Trophoblast cell (in vitro differentiated cells and primary cell): ENCODE measurements around the gene DGKD.
A peak's percentile ranks its signal among the peaks of the same experiment; 100 is the strongest.

Experiments
- DNase-seq, 2 donors: peaks; one replicate each; pipeline ENCODE4 v3.0.0-alpha.2; 2016
- H2AFZ ChIP-seq: 2 replicates; pipeline ENCODE4 v1.6.1; 2013; ENCODE audit warnings: low read length, moderate library complexity, mild to moderate bottlenecking; ENCODE audit not compliant: insufficient read depth, poor library complexity
- H2AK5ac ChIP-seq: 2 replicates; pipeline ENCODE4 v1.6.1; 2013; ENCODE audit warnings: mild to moderate bottlenecking, low read length
- H2BK120ac ChIP-seq: 2 replicates; pipeline ENCODE4 v1.6.1; 2013; ENCODE audit warnings: low read length, mild to moderate bottlenecking, moderate library complexity; ENCODE audit not compliant: insufficient read depth, poor library complexity
- H2BK12ac ChIP-seq: 2 replicates; pipeline ENCODE4 v1.6.1; 2013; ENCODE audit warnings: mild to moderate bottlenecking, low read length, moderate library complexity
- H2BK5ac ChIP-seq: 2 replicates; pipeline ENCODE4 v1.6.1; 2013; ENCODE audit warnings: low read length, low read depth, moderate library complexity, mild to moderate bottlenecking; ENCODE audit not compliant: poor library complexity
- H3K14ac ChIP-seq: 2 replicates; pipeline ENCODE4 v1.6.1; 2013; ENCODE audit warnings: mild to moderate bottlenecking, low read length
- H3K18ac ChIP-seq: 2 replicates; pipeline ENCODE4 v1.6.1; 2013; ENCODE audit warnings: mild to moderate bottlenecking, low read length
- H3K23ac ChIP-seq: 2 replicates; pipeline ENCODE4 v1.6.1; 2013; ENCODE audit warnings: low read length
- H3K27ac ChIP-seq: 2 replicates; pipeline ENCODE4 v1.5.1; 2013; ENCODE audit warnings: low read depth, mild to moderate bottlenecking, inconsistent platforms, low read length, moderate library complexity
- H3K27me3 ChIP-seq: 2 replicates; pipeline ENCODE4 v1.6.1; 2013; ENCODE audit warnings: inconsistent platforms, mild to moderate bottlenecking, low read length, moderate library complexity; ENCODE audit not compliant: insufficient read depth
- H3K36me3 ChIP-seq, 2 experiments: 1 replicate in 1 of 2; 2 replicates in 1 of 2; pipeline ENCODE4 v1.6.1; 2013; ENCODE audit warnings: low read length in 2 of 2, mild to moderate bottlenecking in 2 of 2, moderate library complexity in 1 of 2; ENCODE audit not compliant: insufficient read depth in 2 of 2, control insufficient read depth in 1 of 2
- H3K4ac ChIP-seq: 2 replicates; pipeline ENCODE4 v1.6.1; 2013; ENCODE audit warnings: low read depth, mild to moderate bottlenecking, low read length, moderate library complexity
- H3K4me1 ChIP-seq, 2 experiments: 1 replicate in 1 of 2; 2 replicates in 1 of 2; pipeline ENCODE4 v1.6.1; 2013; ENCODE audit warnings: low read length in 2 of 2, mild to moderate bottlenecking in 2 of 2, moderate library complexity in 1 of 2; ENCODE audit not compliant: insufficient read depth in 2 of 2, control insufficient read depth in 1 of 2
- H3K4me2 ChIP-seq: 2 replicates; pipeline ENCODE4 v1.6.1; 2013; ENCODE audit warnings: inconsistent platforms, mild to moderate bottlenecking, low read length, moderate library complexity
- H3K4me3 ChIP-seq: 2 replicates; pipeline ENCODE4 v1.5.1; 2013; ENCODE audit warnings: mild to moderate bottlenecking, low read depth, low read length, inconsistent platforms
- H3K79me1 ChIP-seq: one replicate; pipeline ENCODE4 v1.6.1; 2013; ENCODE audit warnings: low read length
- H3K79me2 ChIP-seq: 2 replicates; pipeline ENCODE4 v1.6.1; 2013; ENCODE audit warnings: low read length, mild to moderate bottlenecking; ENCODE audit not compliant: control insufficient read depth, insufficient read depth, poor library complexity
- H3K9ac ChIP-seq: 2 replicates; pipeline ENCODE4 v1.6.1; 2013; ENCODE audit warnings: mild to moderate bottlenecking, low read length
- H3K9me3 ChIP-seq: 2 replicates; pipeline ENCODE4 v1.6.1; 2013; ENCODE audit warnings: low read depth, mild to moderate bottlenecking, control low read depth, inconsistent platforms, low read length; ENCODE audit not compliant: insufficient read depth
- H4K12ac ChIP-seq: 2 replicates; pipeline ENCODE4 v1.6.1; 2013; ENCODE audit warnings: low read depth, mild to moderate bottlenecking, low read length, moderate library complexity
- H4K8ac ChIP-seq: 2 replicates; pipeline ENCODE4 v1.6.1; 2013; ENCODE audit warnings: low read depth, mild to moderate bottlenecking, low read length, moderate library complexity
- H4K91ac ChIP-seq: one replicate; pipeline ENCODE4 v1.6.1; 2013; ENCODE audit warnings: low read depth, mild to moderate bottlenecking, low read length, moderate library complexity
- WGBS: extraction: QIAGEN DNeasy Blood & Tissue Kit; methylation state at CpG from one replicate; pipeline ENCODE4 v1.1.7; 2013; ENCODE audit warnings: missing lambda C conversion rate; ENCODE audit not compliant: insufficient read length, insufficient coverage; ENCODE audit errors: extremely low coverage; 5-methylcytosine and 5-hydroxymethylcytosine counted together

Gene DGKD

DNA sequence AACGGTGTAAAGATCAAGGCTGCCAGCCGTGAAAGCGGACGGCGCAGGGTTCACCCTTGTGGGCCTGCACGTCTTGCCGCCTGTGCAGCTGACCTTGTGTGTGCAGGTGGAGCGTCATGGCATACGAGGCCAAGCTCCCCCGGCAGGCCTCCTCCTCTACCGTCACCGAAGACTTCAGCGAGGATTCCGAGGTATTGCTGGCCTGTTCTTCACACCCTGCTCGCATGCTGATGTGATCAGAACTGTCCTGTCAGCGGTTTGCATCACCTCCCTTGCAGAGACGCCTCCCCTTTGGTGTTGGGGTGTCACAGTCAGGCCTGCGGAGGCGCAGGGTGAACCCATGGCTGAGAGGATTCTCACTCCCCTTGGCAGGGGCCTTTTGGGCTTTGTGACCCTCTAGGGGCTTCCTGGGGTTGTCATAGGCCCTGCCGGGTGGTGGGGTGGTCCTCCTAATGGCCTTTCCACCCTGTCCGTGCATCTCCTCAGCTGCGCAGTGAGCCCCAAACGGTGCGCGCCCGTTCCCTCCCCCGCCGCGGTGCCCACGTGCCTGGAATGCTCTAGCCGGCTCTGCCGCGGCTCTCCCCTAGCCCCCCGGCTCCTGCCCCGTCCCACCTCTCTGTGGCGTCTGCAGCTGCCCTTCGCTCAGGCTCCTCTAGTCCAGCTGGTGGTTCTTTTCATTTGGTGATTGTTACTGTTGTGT, 92.5 kb downstream of the DGKD start:
- no peak overlapping the region for H3K4me2 ChIP-seq
- H2BK5ac ChIP-seq: no peak overlapping the region
- H3K79me1 ChIP-seq: no peaks in the 10 kb centered on the region

DNA sequence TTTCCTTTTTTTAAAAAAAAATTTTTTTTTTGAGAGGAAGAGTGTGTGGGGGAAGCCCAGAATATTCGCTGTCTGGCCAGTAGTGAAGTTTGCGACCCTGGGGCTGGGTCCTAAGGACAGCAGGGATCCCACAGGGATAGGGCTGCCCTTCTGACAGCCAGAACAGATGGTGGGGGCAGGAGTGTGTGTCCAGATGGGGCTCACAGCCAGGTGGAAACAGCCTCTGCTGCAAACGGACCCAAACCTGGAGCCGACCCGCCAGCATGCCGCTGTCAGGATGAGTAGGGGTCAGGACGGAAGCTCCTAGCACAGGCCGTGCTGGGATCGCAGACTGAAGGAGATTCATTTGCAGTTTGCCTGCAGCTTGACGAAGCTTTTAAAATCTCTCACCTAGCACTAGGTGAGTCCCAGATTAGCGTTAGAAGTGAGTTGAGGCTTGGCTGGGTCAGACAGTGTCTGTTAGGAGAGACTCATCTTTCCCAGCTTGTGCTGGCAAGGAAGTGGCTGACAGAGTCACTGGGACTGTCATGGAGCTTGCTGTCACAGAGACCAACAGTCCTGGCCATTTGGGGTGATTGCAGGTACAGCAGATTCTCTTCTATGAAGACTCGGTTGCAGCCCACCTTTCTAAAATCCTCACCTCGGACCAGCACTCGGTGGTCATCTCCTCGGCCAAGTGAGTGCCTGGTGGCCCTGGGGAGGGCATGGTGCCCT, 93.4 kb downstream of the DGKD start:
- H3K4ac ChIP-seq: no peak overlapping the region
- no peak overlapping the region for H3K23ac ChIP-seq
- no peak overlapping the region for H3K4me2 ChIP-seq
- H3K79me2 ChIP-seq: no peaks in the 10 kb centered on the region
- peaks cover 1% of the 10 kb centered on the region for H3K9me3 ChIP-seq
- no peak overlapping the region for H2BK12ac ChIP-seq
- no peak overlapping the region for H3K27ac ChIP-seq
- H3K79me1 ChIP-seq: no peaks in the 10 kb centered on the region
- no peak overlapping the region for H4K91ac ChIP-seq
- H4K12ac ChIP-seq: no peak overlapping the region
- no CpG with 5 or more reads among the region's 15 CpGs for WGBS
- H2BK5ac ChIP-seq: no peak overlapping the region
- no peak overlapping the region for H3K14ac ChIP-seq
- peaks cover 33 to 37% of the 10 kb centered on the region in 2 experiments for H3K36me3 ChIP-seq
- no peaks in the 10 kb centered on the region for H3K27me3 ChIP-seq
- no peak overlapping the region for H2AK5ac ChIP-seq
- H3K9ac ChIP-seq: no peak overlapping the region
- no peaks in the 10 kb centered on the region for H3K4me1 ChIP-seq
- no peak overlapping the region for H2BK120ac ChIP-seq
- no peak overlapping the region for H2AFZ ChIP-seq
- H4K8ac ChIP-seq: no peak overlapping the region
- no peak overlapping the region for H3K18ac ChIP-seq
- H3K4me3 ChIP-seq: no peak overlapping the region
- no peak for DNase-seq

More for the DNA sequence above, 92.5 kb downstream of the DGKD start:
- no peak for DNase-seq
- Histone ChIP-seq H2AK5ac (no peak overlapping the region), H2BK120ac (no peak overlapping the region), H4K12ac (no peak overlapping the region), H3K27me3 (no peaks in the 10 kb centered on the region), H3K9me3 (peaks cover 1% of the 10 kb centered on the region), H3K79me2 (no peaks in the 10 kb centered on the region), H3K14ac (no peak overlapping the region), H3K9ac (no peak overlapping the region), H3K4ac (no peak overlapping the region), H3K27ac (no peak overlapping the region), H3K18ac (no peak overlapping the region), H3K36me3 (peaks cover 28 to 33% of the 10 kb centered on the region in 2 experiments), H4K91ac (no peak overlapping the region), H2AFZ (no peak overlapping the region), H3K23ac (no peak overlapping the region), H4K8ac (no peak overlapping the region), H2BK12ac (no peak overlapping the region), H3K4me3 (no peak overlapping the region), H3K4me1 (no peaks in the 10 kb centered on the region)
- no CpG with 5 or more reads among the region's 37 CpGs for WGBS

DNA sequence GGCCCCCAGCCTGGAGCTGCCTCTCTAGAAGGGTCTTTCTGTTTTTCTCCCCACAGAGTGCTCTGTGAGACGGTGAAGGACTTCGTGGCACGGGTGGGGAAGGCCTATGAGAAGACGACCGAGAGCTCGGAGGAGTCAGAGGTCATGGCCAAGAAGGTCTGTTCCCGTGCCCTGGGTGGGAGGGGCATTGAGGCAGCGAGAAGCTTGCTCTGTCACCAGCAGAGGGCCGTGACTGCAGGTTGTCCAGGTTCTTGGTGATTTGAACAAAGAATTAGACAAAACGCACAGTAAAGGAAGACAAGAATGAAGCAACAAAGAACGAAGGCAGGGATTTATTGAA, 93.9 kb downstream of the DGKD start:
- peak in 1 of 2 donors; percentile 47 for DNase-seq
- Histone ChIP-seq H2AFZ (no peak overlapping the region), H3K18ac (no peak overlapping the region), H3K23ac (no peak overlapping the region), H4K12ac (no peak overlapping the region), H3K27me3 (no peaks in the 10 kb centered on the region), H3K9ac (no peak overlapping the region), H2AK5ac (no peak overlapping the region), H3K27ac (no peak overlapping the region), H3K79me2 (no peaks in the 10 kb centered on the region), H2BK12ac (no peak overlapping the region), H3K79me1 (no peaks in the 10 kb centered on the region), H3K4ac (no peak overlapping the region), H3K14ac (no peak overlapping the region), H3K36me3 (peaks cover 36 to 39% of the 10 kb centered on the region in 2 experiments), H4K91ac (no peak overlapping the region), H2BK120ac (no peak overlapping the region), H3K4me1 (no peaks in the 10 kb centered on the region), H2BK5ac (no peak overlapping the region), H3K9me3 (peaks cover 1% of the 10 kb centered on the region), H4K8ac (no peak overlapping the region), H3K4me2 (no peak overlapping the region), H3K4me3 (no peak overlapping the region)
- WGBS: no CpG with 5 or more reads among the region's 11 CpGs

DNA sequence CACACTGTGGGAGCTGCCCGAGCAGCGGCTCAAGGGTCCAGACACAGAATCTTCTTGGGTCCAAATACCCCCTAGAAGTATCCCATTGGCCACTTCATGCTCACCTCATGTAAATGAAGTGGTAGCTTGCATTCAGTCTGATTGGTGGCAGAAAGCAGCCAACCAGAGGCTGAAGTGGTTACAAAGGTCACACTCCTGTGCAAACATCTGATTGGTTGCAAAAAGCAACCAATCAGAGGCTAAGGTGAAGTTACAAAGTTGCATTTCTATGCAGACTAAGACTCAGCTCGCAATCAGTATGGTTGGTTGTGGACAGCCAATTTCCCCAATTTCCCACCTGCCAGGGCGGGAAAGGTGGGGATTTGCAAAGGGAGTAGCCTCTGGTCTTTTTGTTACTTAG, 94.3 kb downstream of the DGKD start:
- H3K79me2 ChIP-seq: no peaks in the 10 kb centered on the region
- no peak overlapping the region for H2BK120ac ChIP-seq
- H3K36me3 ChIP-seq: peaks cover 36 to 41% of the 10 kb centered on the region in 2 experiments
- no peak overlapping the region for H2BK12ac ChIP-seq
- H4K8ac ChIP-seq: no peak overlapping the region
- no peak overlapping the region for H2AFZ ChIP-seq
- DNase-seq: no peak
- H3K4me3 ChIP-seq: no peak overlapping the region
- H2BK5ac ChIP-seq: no peak overlapping the region
- no peak overlapping the region for H3K4ac ChIP-seq
- no peak overlapping the region for H3K9ac ChIP-seq
- no peak overlapping the region for H3K4me2 ChIP-seq
- peaks cover 1% of the 10 kb centered on the region for H3K9me3 ChIP-seq
- H2AK5ac ChIP-seq: no peak overlapping the region
- H3K27me3 ChIP-seq: no peaks in the 10 kb centered on the region
- no peak overlapping the region for H3K27ac ChIP-seq
- no CpG with 5 or more reads among the region's 4 CpGs for WGBS
- H3K18ac ChIP-seq: no peak overlapping the region
- no peak overlapping the region for H4K12ac ChIP-seq
- no peak overlapping the region for H3K23ac ChIP-seq
- H3K79me1 ChIP-seq: no peaks in the 10 kb centered on the region
- no peak overlapping the region for H3K14ac ChIP-seq
- no peak overlapping the region for H4K91ac ChIP-seq
- no peaks in the 10 kb centered on the region for H3K4me1 ChIP-seq
